OCI-LY7 (cell line): ENCODE results near the gene AURKAIP1.

Experiments used
- CTCF ChIP-seq: fragments of 200-600 bp; sonication (generic); conservative IDR thresholded peaks from 2 replicates; pipeline ENCODE4 v1.5.1; 2014; ENCODE audit warnings: mild to moderate bottlenecking, antibody characterized with exemption, low read length, moderate library complexity, mixed read lengths
- EZH2phosphoT487 ChIP-seq: fragments of 200-600 bp; sonication (generic); IDR thresholded peaks from 2 replicates; pipeline ENCODE4 v1.6.1; 2018; ENCODE audit warnings: low read depth, borderline replicate concordance, mild to moderate bottlenecking, mixed run types, antibody characterized with exemption, low read length, moderate library complexity, mixed read lengths

DNA sequence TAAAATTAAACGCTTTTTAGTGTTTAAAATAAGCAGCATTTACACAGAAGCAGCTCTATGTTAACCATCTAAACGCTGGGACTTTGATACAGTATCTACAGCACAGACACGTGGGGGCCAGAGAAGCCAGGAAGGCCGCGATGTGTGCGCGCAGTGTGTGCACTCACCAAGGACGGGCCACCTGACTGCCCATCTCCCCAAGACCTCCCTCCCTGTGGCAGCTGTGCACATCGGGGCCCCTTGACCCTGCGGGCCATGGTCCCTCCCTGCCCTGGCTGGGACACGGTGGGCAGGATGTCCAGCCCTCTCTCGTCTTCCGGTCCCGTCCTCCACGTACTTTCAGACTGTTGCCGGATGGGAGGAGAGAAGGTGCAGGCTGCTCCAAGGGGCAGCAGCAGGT is 39.7 kb downstream of the AURKAIP1 start:
- TF ChIP-seq CTCF = no peak
- no peak for TF ChIP-seq EZH2phosphoT487
